HCEC 1CT (cell line): ENCODE measurements around the gene RBPJ.
A peak's percentile ranks its signal among the peaks of the same experiment; 100 is the strongest.
"Not testable (repeated sequence)": the region's sequence is repeated elsewhere in the genome, so short reads cannot be mapped to it uniquely, and the experiment has no call there.

ENCODE experiments used
- DNase-seq: peaks from one replicate; pipeline ENCODE4 v3.0.0-alpha.2; 2017

Gene RBPJ

DNA sequence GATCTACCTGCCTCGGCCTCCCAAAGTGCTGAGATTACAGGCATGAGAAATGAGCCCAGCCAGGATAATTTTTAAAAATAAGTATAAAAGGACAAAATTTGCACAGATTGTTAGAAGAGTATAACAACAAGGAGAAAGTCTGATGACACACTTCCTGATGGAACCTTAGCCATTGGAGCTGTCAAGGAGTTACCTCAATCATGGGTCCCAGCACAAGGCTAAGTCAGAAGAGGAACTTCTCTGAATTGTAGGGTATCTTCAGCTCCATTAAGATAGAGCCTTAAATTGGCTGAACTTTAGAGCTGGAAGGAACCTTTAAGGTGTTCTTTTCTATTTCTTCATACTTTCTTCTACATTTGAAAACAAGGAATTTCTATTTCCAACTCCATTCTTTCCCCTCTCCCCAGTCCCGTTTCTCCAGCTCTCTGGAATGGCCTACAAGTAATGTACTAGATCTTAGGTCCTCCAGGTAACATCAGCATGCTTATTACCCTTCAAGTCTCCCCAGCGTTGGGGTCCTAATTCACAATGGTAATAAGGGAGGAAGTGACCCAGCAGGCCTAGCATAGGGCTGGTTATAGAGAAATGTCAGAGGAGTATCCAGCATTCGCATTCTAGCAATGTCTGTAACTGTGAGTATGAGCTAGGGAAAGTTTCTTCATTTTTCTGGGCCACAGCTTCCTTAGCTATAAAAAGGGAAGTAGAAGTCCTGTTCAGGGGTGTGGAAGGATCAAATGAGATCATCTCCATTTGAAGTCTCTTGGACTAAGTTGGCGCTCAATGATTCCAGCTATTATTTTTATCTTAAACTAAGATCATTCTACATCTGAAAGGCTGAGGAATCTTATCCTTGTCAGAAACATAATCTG, 18.5 kb upstream of the RBPJ start:
- no peak for DNase-seq

GRCh38 chr4:26303008-26303407, 17.8 kb upstream of the RBPJ start:
- DNase-seq: no peak

DNA sequence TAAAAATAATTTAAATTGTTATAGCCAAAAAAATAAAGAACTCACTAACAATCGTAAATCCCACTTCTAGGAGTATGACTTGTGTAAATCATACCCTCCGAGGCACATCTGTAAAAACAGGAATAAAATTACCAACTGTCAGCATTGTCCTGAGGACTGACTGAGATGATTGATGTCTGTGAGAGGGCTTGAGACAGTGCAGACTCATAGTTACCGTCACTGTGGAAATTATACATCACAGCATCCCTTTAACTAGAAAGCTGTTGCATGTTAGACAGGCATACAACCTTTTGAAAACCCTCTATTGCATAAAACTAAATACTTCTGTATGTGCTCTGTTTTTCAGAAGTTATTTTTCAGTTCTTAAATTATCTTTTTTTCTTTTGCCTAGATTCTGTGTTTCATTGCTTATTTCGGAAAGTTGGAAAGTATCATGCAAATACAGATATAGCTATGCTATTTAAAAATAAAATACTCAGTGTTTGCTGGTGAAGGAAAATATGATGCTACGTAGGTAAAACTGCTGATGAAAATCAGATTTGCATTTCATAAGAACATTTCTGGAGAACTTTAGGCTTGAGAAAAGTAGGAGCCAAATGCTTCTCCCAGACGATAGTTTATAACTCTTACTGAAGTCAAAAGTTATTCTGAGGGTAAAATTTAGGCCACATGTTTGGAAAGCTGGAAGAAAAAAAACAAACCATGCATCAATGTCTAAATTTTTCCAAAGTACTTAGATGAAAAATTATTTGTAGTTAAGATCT, 13.6 kb upstream of the RBPJ start:
- DNase-seq: no peak

DNA sequence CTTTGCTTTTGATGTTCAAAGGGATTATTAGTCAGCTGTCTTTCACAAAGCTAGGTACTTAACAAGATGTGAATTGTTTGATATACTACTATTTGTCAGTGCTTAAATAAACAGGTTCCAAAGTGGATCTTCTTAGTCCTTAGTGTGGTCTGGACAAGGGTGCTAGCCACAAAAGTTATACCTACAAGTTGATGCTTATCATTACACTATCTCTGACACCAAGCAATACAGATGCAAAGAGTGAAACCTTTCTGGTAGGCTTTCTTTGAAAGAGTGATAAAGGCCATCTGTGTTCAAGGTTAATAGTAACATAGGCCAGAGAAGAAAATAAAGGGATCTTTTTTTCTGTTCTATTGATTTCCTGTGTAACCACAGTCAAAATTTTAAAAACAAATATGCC, 12.2 kb upstream of the RBPJ start:
- DNase-seq: no peak

- no peak for DNase-seq
These were observed 10.6 kb upstream of the RBPJ start for GRCh38 chr4:26310264-26310663.

GRCh38 chr4:26311633-26312032, 9.2 kb upstream of the RBPJ start:
- DNase-seq: no peak

DNA sequence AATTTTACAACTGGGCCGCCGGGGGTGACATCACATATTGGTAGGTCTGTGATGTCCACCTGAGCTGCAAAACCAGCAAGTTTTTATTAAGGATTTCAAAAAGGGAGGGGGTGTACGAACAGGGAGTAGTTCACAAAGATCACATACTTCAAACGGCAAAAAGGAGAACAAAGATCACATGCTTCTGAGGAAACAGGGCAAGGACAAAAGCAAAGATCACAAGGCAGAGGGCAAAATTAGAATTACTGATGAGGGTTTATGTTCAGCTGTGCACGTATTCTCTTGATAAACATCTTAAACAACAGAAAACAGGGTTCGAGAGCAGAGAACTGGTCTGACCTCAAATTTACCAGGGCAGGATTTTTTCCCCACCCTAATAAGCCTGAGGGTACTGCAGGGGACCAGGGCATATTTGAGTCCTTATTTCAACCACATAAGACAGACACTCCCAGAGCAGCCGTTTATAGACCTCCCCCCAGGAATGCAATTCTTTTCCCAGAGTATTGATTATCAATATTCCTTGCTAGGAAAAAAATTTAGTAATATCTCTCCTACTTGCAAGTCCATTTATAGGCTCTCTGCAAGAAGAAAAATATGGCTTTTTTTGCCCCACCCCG, 5.4 kb upstream of the RBPJ start:
- not testable (repeated sequence) for DNase-seq

DNA sequence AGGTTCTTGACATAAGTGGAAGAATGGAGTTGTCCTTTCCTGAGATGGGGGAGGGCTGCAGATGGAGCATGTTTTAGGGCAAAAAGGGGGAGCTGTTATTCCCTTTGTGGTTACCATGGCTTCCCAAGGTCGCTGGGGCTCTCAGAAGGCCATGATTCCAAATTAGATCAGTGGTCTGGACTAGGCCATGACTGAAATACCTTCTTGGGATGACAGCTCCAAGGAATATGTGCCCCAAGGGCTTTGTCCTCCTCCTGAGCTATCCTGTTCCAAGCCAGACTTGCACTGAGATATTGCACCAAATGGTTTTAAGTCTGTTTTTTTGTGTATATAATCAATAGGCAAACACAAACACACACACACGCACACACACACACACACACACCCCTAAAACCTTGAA, 3.0 kb upstream of the RBPJ start:
- no peak for DNase-seq

DNA sequence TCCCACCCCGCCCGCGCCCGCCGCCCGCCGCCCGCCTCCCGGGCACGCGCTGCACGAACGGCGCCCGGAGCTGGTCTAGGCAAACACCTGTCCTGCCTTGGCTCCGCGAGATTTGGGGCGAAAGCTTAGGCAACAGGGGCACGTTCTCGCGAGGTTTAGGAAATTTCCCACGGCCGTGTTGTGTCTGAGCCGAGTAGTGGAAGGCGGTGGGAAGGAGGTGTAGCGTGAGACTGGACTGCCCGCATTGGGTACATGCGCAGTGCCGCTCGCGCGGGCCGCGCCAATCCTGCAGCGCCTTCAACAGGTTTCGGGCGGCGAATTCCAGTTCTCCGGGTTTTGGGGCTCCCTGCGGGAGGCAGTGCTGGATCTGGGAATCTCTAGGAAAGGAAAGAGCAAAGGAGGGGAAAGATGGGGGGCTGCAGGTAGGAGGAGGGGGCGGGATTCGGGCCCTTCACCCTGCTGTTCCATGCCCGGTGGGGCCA, 1.3 kb upstream of the RBPJ start:
- peak; percentile 98 for DNase-seq

GRCh38 chr4:26319949-26320537, 771 bp upstream of the RBPJ start:
- peak; percentile 17 for DNase-seq

DNA sequence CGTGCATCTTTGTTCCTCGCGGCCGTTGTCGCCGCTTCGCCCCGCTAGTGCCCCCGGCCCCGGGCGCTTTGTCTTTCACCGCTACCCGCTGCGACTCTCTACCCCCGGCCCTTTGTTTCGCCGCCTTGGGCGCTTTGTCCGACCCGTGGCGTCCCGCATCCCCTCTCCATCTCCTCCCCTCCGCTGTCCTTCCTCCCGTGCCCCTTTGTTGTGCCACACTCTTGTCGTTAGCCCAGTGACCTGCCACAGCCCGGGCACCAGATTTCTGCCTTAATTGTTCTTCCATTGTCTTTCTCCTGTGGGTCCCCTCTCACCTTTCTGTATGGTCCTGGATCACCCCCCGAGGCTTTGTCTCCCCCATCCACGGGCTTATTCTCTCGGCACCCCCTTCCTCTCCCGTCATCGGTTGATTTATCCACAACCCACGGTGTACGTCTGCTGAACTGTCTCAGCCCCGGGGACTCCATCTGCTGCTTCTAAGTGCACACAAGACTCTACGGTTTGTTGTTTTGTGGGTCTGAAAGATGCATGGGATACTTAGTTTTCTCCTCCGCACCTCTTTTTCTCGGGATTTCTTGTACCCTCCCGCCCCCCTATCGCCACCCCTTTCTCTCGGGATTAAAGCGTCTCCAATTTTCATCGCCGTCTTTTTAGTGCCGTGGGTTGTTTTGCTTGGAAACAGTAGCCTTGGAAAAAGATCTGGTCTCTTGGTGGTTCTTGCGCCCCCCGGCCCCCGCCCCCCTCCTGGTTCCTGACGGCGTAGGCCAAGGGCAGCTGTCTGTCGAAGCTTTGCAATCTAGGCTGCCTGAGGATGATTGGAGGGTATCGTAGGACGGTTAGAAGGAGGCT, 783 bp downstream of the RBPJ start:
- DNase-seq: no peak

DNA sequence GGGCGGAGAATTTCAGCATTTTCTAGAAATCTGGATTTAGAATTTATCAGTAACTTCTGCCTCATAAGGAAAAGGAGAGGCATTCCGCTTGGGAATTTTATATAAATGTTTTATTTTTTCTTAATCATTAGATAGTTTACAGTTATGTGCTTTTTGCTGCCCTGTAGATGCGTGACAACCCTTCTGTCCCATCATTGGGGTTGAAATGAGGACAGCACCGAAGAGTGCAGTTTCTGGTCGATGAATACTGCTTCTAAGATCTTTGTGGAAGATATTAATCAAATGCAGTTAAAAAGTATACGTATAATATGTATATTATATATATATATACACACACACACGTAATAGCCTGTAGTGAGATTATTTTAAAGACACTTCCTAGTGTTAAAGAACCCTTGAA, 1.5 kb downstream of the RBPJ start:
- no peak for DNase-seq

- peak; percentile 43 for DNase-seq
These were observed 3.0 kb downstream of the RBPJ start for GRCh38 chr4:26323821-26324220.

DNA sequence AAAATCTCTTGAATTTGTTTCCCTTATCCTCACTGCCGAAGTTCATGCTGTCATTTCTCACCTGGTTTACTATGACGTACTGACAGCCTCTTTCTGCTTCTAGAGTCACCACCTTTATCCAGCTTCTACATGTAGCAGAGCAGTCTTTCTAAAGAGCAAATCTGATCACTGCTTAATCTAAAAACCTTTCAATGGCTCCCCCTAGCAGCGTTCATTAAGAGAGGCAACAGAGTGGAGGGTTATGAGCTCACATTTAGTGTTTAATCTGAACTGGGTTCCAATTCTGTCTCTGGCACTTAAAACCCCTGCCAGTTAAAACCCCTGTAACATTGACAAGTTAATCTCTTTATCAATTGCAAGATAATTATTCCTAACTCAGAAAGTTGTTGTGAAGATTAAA, 4.4 kb downstream of the RBPJ start:
- peak; percentile 59 for DNase-seq

DNA sequence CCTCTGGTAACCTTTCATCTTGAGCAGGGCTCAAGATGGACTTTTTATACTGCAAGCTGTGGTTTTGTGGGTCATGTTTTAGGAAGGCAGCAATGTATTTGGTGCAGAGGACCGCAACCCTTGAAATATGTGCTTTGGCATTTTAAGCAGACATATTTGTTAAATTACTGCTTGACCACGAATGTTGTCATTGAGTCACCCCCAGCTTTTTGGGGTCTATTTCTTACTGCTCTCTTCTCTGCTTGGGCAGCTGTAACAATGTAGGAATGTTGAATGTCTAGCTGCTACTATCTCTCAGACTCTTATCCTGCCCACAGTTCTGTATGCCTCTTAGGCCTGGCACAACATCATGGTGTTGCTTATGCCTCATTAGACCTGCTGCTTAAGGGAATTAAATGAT, 6.0 kb downstream of the RBPJ start:
- peak; percentile 93 for DNase-seq

DNA sequence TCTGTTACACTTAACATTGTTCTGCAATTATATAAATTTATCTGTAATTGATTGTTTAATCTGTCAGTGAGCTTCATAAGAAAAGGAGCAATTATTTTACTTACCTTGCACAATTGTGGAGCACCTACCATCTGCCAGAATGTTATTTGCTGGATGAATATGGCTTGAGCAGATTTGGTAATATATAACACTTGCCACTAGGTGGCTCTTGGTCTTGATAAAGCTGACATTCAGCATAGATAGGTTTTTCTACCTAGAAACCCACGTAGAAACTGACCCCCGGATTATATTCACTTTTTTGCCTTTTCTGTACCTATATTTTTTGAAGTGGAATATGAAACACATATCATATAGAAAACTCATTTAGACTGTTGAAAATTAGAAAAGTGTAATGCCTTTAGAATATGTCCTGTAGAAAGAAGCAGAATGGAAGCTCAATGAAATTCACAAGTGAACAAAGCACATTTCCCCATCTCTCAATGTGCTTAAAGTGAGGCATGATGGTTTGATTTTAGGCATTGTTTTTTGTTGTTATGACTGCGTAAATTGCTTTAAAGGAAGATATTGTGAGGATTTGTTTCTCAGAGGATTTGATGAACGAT, 9.5 kb downstream of the RBPJ start:
- DNase-seq: peak; percentile 55

- DNase-seq: no peak
These were observed 10.1 kb downstream of the RBPJ start for GRCh38 chr4:26330946-26331345.

DNA sequence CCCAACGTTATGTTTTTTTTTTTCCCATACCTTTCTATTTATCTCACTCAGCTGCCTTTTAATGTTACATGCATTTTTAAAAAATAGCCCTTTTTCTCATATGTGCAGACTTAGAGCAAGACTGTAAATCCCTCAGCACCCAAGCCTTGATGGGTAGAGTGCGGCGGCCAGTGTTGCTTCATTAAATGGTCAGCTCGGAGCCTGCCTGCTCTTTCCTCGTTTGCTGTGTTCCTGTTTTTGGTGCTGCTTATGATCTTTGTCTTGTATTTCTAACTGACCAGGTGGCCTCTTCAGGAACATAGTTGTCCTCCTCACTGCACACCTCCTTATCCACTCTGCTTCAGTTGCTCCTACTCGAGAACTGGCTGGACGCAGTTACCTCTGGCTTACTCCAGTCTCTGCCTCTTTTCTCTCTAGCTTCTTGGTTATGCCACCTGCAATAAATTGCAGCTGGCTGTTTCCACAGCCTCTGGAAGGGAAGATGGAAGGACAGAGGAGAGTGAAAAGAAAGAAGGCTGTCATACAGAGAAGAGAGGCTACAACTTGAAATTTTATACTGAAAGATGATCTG, 10.7 kb downstream of the RBPJ start:
- no peak for DNase-seq

DNA sequence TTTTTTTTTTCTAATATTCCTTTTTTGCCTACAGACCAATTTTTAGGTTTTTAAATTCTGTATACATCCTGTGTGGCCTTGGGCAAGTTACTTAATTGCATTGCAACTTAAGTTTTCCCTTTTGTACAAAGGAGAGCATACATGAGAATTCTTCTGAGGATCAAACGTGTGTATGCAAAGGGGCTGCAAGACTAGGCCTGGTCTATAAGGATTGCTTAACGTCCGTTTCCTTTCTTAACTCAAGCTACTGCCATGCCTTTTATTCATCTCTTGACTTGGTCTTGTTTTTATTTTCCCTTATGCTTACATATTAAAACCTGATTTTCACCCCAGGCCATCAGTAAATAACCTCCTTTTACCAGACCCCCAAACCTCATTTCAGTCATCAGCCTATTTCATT, 13.6 kb downstream of the RBPJ start:
- no peak for DNase-seq

GRCh38 chr4:26337612-26338011, 16.8 kb downstream of the RBPJ start:
- DNase-seq: no peak

DNA sequence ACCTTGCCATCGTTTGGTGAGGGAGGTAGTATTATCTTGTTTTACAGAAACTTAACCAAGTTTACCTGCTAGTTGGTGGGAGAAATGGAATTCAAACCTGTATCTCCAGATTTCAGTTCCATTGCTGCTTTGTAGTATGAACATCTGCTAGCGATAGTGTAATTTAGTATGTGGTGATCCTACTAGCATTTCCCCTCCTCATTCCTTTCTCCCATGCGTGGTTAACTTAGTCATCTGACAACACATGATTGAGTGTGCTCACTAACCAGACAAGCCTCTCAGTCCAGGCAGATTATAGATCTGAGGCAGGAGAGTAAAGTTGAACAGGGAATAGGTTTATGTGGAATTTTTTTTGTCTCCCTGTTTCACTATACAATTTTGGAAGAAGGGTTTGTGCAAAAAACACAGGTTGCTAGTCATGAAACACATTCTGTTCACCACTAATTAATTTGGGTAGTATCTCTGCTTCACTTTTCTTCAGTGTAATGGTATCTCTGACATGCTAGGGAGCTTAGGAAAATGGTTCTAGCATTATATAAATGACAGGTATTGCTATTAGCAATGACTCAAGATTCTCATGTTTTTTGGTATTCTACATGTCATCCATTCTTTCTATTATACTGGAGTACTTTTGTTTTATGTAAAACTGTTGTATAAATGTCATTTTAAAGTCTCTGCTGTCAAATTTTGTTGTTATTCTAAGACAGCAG, 21.7 kb downstream of the RBPJ start:
- DNase-seq: peak; percentile 87
